ENCODE measurements around the gene LLGL1.
"Not testable (repeated sequence)": the region's sequence is repeated elsewhere in the genome, so short reads cannot be mapped to it uniquely, and the experiment has no call there.

The LLGL1 gene

DNA sequence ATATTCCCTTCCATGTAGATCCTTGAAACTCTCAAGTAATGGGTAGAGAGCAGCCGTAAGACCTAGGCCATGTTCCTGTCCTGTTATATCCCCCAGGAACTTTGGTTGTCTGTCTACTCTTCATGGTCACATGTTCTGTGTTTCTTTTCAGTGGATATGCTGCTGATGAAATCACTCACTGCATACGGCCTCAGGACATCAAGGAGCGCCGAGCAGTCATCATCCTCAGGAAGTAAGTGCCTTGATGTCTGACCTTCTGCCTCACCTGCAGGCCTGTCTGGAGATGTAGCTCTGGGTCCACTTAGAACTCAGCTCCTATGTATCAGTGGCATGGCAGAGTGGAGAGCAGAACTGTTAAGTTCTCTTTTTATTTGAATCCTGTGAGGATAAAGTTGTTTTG, 30.6 kb upstream of the LLGL1 start:
- DNase-seq, result no peak

GRCh38 chr17:18195246-18195645, 30.2 kb upstream of the LLGL1 start:
- DNase-seq, result no peak

- no peak for DNase-seq
Observed at GRCh38 chr17:18197535-18198194, 27.8 kb upstream of the LLGL1 start.

DNA sequence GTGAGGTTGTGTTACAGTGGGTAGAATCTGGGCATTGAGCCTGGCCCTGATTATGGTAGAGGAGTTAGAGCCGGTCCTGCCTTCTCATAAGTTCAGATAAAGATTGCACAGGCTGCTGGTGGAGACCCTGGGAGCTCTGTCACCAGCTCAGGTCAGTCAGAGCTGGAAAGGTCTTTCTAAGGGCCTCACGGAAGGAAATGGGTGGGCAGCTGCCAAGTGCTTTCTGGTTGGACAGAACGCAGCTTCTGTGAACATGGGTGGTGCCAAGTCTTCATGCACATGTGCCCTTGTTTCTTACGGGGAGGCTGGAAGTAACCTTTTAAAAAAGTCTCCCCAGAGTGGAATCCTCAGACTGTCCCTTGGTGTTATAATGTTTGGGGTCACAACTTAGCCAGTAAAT, 26.9 kb upstream of the LLGL1 start:
- no peak for DNase-seq

GRCh38 chr17:18201108-18201507, 24.3 kb upstream of the LLGL1 start:
- DNase-seq, result no peak

- no peak for DNase-seq
Observed at GRCh38 chr17:18203308-18203707, 22.1 kb upstream of the LLGL1 start.

- DNase-seq, result no peak
Observed at GRCh38 chr17:18205861-18206260, 19.6 kb upstream of the LLGL1 start.

DNA sequence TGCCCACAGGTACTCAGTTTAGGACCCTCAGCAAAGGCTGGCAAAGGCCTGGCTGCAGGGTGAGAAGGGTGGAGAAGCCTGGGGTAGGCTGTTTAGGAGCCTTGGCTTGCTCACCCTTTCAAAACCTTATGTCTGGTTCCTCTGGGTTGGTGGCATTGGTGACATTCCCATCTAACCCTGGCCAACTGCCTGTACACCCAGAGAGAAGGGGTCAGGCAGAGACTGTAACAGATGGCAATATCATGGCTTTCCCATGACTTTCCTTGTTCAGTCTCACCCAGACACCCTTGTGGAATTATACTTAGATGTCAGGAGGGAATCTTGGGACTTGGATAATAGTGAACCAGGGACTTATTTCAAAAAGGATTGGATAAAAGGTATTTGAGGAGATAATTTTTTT, 18.5 kb upstream of the LLGL1 start:
- no peak for DNase-seq

GRCh38 chr17:18208092-18208491, 17.3 kb upstream of the LLGL1 start:
- no peak for DNase-seq

- DNase-seq, result no peak
Observed at GRCh38 chr17:18213666-18214270, 11.7 kb upstream of the LLGL1 start.

DNA sequence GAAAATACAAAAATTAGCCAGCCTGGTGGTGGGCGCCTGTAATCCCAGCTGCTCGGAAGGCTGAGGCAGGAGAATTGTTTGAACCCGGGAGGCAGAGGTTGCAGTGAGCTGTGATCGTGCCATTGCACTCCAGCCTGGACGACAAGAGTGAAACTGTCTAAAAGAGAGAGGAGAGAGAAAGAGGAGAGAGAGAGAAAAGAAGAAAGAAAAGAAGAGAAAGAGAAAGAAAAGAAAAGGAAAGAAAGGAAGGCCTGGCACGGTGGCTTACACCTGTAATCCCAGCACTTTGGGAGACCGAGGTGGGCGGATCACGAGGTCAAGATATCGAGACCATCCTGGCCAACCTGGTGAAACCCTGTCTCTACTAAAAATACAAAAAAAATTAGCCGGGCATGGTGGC, 8.5 kb upstream of the LLGL1 start:
- not testable (repeated sequence) for DNase-seq

GRCh38 chr17:18217412-18218015, 7.9 kb upstream of the LLGL1 start:
- no peak for DNase-seq

- no peak for DNase-seq
Observed at GRCh38 chr17:18218756-18219415, 6.5 kb upstream of the LLGL1 start.

DNA sequence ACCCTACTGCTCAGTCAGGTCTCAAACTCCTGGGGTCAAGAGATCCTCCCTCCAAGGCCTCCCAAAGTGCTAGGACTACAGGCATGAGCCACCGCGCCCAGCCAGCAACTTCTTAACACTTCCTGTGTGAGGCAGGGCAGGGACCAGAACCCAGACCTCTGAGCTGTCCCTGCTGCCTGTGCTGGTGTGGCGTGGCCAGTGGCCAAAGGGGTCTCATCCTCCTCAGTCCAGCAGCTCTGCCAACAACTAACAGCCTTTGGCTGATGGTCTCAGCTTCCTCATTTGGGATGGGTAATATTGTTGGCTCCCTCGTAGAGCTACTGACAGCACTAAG, 1.4 kb upstream of the LLGL1 start:
- DNase-seq, result no peak

GRCh38 chr17:18224387-18225120, 881 bp upstream of the LLGL1 start:
- DNase-seq, result no peak

- no peak for DNase-seq
Observed at GRCh38 chr17:18225642-18226283, 328 bp downstream of the LLGL1 start.

DNA sequence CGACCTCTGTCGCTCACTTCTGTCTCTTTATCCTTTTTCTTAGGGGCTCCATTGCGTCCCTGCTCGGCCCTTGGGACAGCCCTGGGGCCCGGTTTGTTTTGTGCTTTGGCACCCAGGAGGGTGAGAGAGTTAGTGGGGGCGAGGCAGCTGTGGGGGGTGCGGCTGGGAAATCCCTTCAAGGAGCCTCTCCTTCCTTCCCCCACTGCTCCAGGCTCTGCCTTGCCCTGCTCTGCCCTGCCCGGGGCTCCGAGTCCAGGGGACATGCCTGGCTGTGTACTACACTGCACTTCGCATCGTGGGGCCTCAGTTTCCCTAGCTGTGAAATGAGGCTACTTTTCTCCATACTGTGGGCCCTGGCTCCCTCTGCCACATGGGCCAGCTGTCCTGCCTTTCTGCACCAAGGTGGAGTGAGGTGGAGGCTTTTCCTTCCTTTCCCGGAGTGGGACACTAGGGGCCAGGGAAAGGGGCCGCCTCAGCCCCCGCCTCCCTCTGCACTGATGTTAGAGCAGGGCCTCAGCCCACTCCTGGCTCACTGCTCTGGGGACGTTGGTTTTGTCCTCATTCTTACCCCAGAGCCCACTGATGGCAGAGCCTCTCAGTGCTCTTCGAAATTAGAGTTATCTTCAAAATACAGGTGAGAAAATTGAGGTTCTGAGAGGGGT, 980 bp downstream of the LLGL1 start:
- no peak for DNase-seq

- DNase-seq, result no peak
Observed at GRCh38 chr17:18227635-18228034, 2.2 kb downstream of the LLGL1 start.

- DNase-seq, result no peak
Observed at GRCh38 chr17:18228176-18228682, 2.8 kb downstream of the LLGL1 start.

DNA sequence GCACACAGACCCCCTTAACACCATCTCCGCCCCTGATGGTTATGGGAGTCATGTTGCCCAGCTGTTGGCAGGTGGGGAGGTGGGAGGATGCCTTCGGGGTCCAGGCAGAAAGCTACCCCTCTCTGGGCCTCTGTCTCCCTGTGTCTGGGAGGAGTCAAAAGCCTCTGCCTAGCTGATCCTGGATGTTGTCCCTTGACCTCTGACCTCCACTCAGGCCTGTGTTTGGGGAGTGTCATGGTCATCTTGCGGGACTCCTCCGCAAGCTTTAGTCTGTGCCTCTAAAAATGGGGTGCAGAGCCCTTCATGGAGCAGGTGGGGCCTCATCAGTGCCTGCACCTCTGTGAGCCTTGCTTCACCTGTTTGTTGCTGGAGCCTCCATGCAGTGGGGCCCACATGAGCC, 3.8 kb downstream of the LLGL1 start:
- DNase-seq, result no peak

- no peak for DNase-seq
Observed at GRCh38 chr17:18229771-18230170, 4.3 kb downstream of the LLGL1 start.
